GM11168 (cell line): Measurements from ENCODE around the gene BAHD1.

Experiments
- in situ Hi-C: fragments of 300-500 bp; cut with MboI; formaldehyde crosslinking; loops from one replicate; pipeline ENCODE4 v1.12.0; 2022; ENCODE audit warnings: low sequenced_read_pairs; ENCODE audit not compliant: unreplicated experiment

BAHD1 gene

GRCh38 chr15:40440743-40441564 is at the start of gene BAHD1:
Gene BAHD1, plus strand, starts transcription at chr15:40440953. Its CDS starts 17,512 bp downstream, at chr15:40458465.
- in situ Hi-C loops: no loop called here

- in situ Hi-C loops: no loop called here
Measured at GRCh38 chr15:40392986-40393948, 47.5 kb upstream of the BAHD1 start.

GRCh38 chr15:40397688-40398412 is 42.9 kb upstream of the BAHD1 start:
- in situ Hi-C loops: no loop called here

GRCh38 chr15:40398413-40398873 is 42.3 kb upstream of the BAHD1 start:
- in situ Hi-C loops: no loop called here

- in situ Hi-C loops: no loop called here
Measured at GRCh38 chr15:40399370-40399769, 41.4 kb upstream of the BAHD1 start.

GRCh38 chr15:40405501-40406381 is 35.0 kb upstream of the BAHD1 start, which contains the start of gene IVD:
Gene IVD, plus strand, starts transcription at chr15:40405795. Its CDS starts 33 bp downstream, at chr15:40405828.
- in situ Hi-C loops: no loop called here

GRCh38 chr15:40407330-40407990 is 33.3 kb upstream of the BAHD1 start:
- in situ Hi-C loops: no loop called here

GRCh38 chr15:40409366-40409765 is 31.4 kb upstream of the BAHD1 start:
- in situ Hi-C loops: no loop called here

- in situ Hi-C loops: no loop called here
Measured at GRCh38 chr15:40410476-40410875, 30.3 kb upstream of the BAHD1 start.

- in situ Hi-C loops: no loop called here
Measured at GRCh38 chr15:40412095-40412759, 28.5 kb upstream of the BAHD1 start.

- in situ Hi-C loops: no loop called here
Measured at GRCh38 chr15:40413036-40413435, 27.7 kb upstream of the BAHD1 start.

- in situ Hi-C loops: no loop called here
Measured at GRCh38 chr15:40414816-40415215, 25.9 kb upstream of the BAHD1 start.

GRCh38 chr15:40415226-40415625 is 25.5 kb upstream of the BAHD1 start:
- in situ Hi-C loops: no loop called here

- in situ Hi-C loops: no loop called here
Measured at GRCh38 chr15:40416056-40416455, 24.7 kb upstream of the BAHD1 start.

GRCh38 chr15:40418126-40418525 is 22.6 kb upstream of the BAHD1 start:
- in situ Hi-C loops: no loop called here

- in situ Hi-C loops: no loop called here
Measured at GRCh38 chr15:40420071-40420713, 20.6 kb upstream of the BAHD1 start.

- in situ Hi-C loops: no loop called here
Measured at GRCh38 chr15:40420793-40421192, 20.0 kb upstream of the BAHD1 start.
